Ovary (tissue), 9 donors: ENCODE measurements around the gene GPR107. TPM values are rescaled to one million over a fixed set of nuclear protein-coding genes. Genes with fewer than 3 reads are reported as not detected.
A peak's percentile ranks its signal among the peaks of the same experiment; 100 is the strongest.

ENCODE experiments used
- DNase-seq, 5 donors: peaks; one replicate each; pipeline ENCODE4 v3.0.0-alpha.2; 2019 to 2020
- H3K27ac ChIP-seq, 2 donors: fragments of 200-600 bp; one replicate each; pipeline versions ENCODE4 v1.5.1 to v1.8.0; 2019 to 2022
- H3K27me3 ChIP-seq: fragments of 200-600 bp; one replicate; pipeline ENCODE4 v1.8.0; 2022
- H3K36me3 ChIP-seq: fragments of 200-600 bp; sonication (generic); one replicate; pipeline ENCODE4 v1.5.1; 2019
- H3K4me1 ChIP-seq: one replicate; pipeline ENCODE4 v1.8.1; 2013; ENCODE audit warnings: mild to moderate bottlenecking, moderate library complexity; ENCODE audit not compliant: insufficient read depth
- H3K4me3 ChIP-seq: fragments of 200-600 bp; sonication (generic); one replicate; pipeline ENCODE4 v1.5.1; 2017
- H3K9me3 ChIP-seq, 2 donors: fragments of 200-600 bp in 1 of 2; sonication (generic) in 1 of 2; one replicate each; pipeline versions ENCODE4 v1.5.1 to v1.8.1; 2013 to 2019; ENCODE audit warnings: mild to moderate bottlenecking in 1 of 2, moderate library complexity in 1 of 2
- CTCF ChIP-seq, 3 donors: fragments of 450-650 bp in 2 of 3; fragments of 200-600 bp in 1 of 3; IDR thresholded peaks; one replicate each; pipeline versions ENCODE4 v1.5.1 to v1.8.0; 2016 to 2022; ENCODE audit warnings: antibody characterized with exemption in 3 of 3, mild to moderate bottlenecking in 1 of 3
- EP300 ChIP-seq: sonication (generic); formaldehyde crosslinking; IDR thresholded peaks from one replicate; pipeline ENCODE4 v1.6.1; 2017; ENCODE audit warnings: antibody characterized with exemption
- POLR2A ChIP-seq: fragments of 450-650 bp; IDR thresholded peaks from one replicate; pipeline ENCODE4 v1.6.1; 2017; ENCODE audit warnings: antibody characterized with exemption, mild to moderate bottlenecking, moderate library complexity
- WGBS, 3 donors: extraction: QIAGEN DNeasy Blood & Tissue Kit in 1 of 3; methylation state at CpG; one replicate each; pipeline versions ENCODE4 v1.1.5 to v1.1.7; 2013 to 2017; 5-methylcytosine and 5-hydroxymethylcytosine counted together
- intact Hi-C, 4 donors: fragments of 100-400 bp; cut with DNase I; formaldehyde crosslinking; loops; one replicate each; pipeline versions ENCODE4 v1.11.0 to v1.15.1; 2022 to 2023
- polyA plus RNA-seq, 2 donors: library from polyadenylated mRNA; stranded (reverse); fragments of 200-250 nt in 1 of 2; fragments of 350-450 nt in 1 of 2; fragmentation: Illumina TruSeq in 1 of 2; extraction: RNeasy Lipid Tissue Mini Kit (QIAGEN cat#74804) in 1 of 2; gene quantifications; one replicate each; pipeline ENCODE4 v1.2.3, GENCODE V29; 2013 to 2014
- total RNA-seq, 7 donors: library from RNA; depleted of rRNA in 2 of 7; stranded (reverse); fragments of >200 nt in 2 of 7; fragmentation: NEBNext Ultra II Directional in 3 of 7; extraction: Animal tissue kit (Norgen Biotek cat#: 25700) in 3 of 7; gene quantifications; one replicate each; pipeline versions ENCODE4 v1.1.0 to v1.2.4, GENCODE V29; 2016 to 2023
- donor health status: DM: no; HTN: no; CAD: no; lungs with moderate emphysema.
- donor health status: DM: no; HTN: no; CAD: no.
- donor health status: Bipolar disorder and iron deficiency.
- donor health status: DM: yes; HTN: yes; CAD: no.
- donor health status: DM: no; HTN: no; CAD: no.
- donor health status: DM: yes; HTN: yes; CAD: no.

Gene GPR107
- total and polyA plus RNA-seq, 9 donors: 11.6 to 44.0 (median 28.3) TPM

- no peak for DNase-seq
- Histone ChIP-seq H3K4me3 (no peak overlapping the region), H3K36me3 (no peaks in the 10 kb centered on the region), H3K27me3 (no peaks in the 10 kb centered on the region), H3K27ac (peak overlapping the region in 1 of 2 donors; percentile 66), H3K4me1 (peaks cover 10% of the 10 kb centered on the region), H3K9me3 (no peaks in the 10 kb centered on the region)
- 93 to 98% (median 96%) methylated on average over 15 of the region's 15 CpGs for WGBS, 3 donors
- no peak for TF ChIP-seq POLR2A
- TF ChIP-seq CTCF (IDR thresholded peaks at IDR 0.05): no peak
- no peak for TF ChIP-seq EP300
- intact Hi-C loops: no loop called here
These were observed 83.5 kb downstream of the GPR107 start for GRCh38 chr9:130137081-130137640.

GRCh38 chr9:130137641-130138081 is 84.0 kb downstream of the GPR107 start:
- intact Hi-C loops: no loop called here
- H3K27me3 ChIP-seq: no peaks in the 10 kb centered on the region
- 68 to 75% (median 71%) methylated on average over 11 of the region's 11 CpGs for WGBS, 3 donors
- no peak overlapping the region for H3K4me3 ChIP-seq
- peaks cover 10% of the 10 kb centered on the region for H3K4me1 ChIP-seq
- no peaks in the 10 kb centered on the region for H3K9me3 ChIP-seq
- no peaks in the 10 kb centered on the region for H3K36me3 ChIP-seq
- TF ChIP-seq POLR2A (no peak), CTCF (IDR thresholded peaks at IDR 0.05) (no peak), EP300 (no peak)
- no peak for DNase-seq
- H3K27ac ChIP-seq: peak overlapping the region in 1 of 2 donors; percentile 66

- Histone ChIP-seq H3K27me3 (no peaks in the 10 kb centered on the region), H3K36me3 (no peaks in the 10 kb centered on the region), H3K4me3 (no peak overlapping the region), H3K4me1 (peaks cover 10% of the 10 kb centered on the region), H3K9me3 (no peaks in the 10 kb centered on the region), H3K27ac (peak overlapping the region in 1 of 2 donors; percentile 66)
- peak; percentile 55 to 73 (median 63) for DNase-seq
- 26 to 30% (median 28%) methylated on average over 10 of the region's 10 CpGs for WGBS, 3 donors
- intact Hi-C loops: no loop called here
- no peak for TF ChIP-seq EP300
- TF ChIP-seq POLR2A: no peak
- TF ChIP-seq CTCF (IDR thresholded peaks at IDR 0.05): no peak
These were observed 84.5 kb downstream of the GPR107 start for GRCh38 chr9:130138171-130138653.

- Histone ChIP-seq H3K4me3 (no peak overlapping the region), H3K36me3 (no peaks in the 10 kb centered on the region), H3K9me3 (no peaks in the 10 kb centered on the region), H3K27me3 (no peaks in the 10 kb centered on the region), H3K4me1 (peaks cover 10% of the 10 kb centered on the region), H3K27ac (peak overlapping the region in 1 of 2 donors; percentile 66)
- WGBS, 3 donors: 4 to 14% (median 11%) methylated on average over 6 of the region's 6 CpGs
- peak; percentile 82 to 92 (median 86) for DNase-seq
- TF ChIP-seq EP300 (no peak), POLR2A (no peak), CTCF (IDR thresholded peaks at IDR 0.05) (no peak)
- intact Hi-C loops: no loop called here
These were observed 85.1 kb downstream of the GPR107 start for GRCh38 chr9:130138791-130139190.
